Measurements from ENCODE around the gene CIITA.

Gene CIITA

GRCh38 chr16:10978871-10979446 is 102.0 kb downstream of the CIITA start:
- DNase-seq (ENCODE audit: low read depth) = no peak
- TF ChIP-seq, protein P1, sequence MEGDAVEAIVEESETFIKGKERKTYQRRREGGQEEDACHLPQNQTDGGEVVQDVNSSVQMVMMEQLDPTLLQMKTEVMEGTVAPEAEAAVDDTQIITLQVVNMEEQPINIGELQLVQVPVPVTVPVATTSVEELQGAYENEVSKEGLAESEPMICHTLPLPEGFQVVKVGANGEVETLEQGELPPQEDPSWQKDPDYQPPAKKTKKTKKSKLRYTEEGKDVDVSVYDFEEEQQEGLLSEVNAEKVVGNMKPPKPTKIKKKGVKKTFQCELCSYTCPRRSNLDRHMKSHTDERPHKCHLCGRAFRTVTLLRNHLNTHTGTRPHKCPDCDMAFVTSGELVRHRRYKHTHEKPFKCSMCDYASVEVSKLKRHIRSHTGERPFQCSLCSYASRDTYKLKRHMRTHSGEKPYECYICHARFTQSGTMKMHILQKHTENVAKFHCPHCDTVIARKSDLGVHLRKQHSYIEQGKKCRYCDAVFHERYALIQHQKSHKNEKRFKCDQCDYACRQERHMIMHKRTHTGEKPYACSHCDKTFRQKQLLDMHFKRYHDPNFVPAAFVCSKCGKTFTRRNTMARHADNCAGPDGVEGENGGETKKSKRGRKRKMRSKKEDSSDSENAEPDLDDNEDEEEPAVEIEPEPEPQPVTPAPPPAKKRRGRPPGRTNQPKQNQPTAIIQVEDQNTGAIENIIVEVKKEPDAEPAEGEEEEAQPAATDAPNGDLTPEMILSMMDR (conservative IDR thresholded peaks at IDR 0.05; ENCODE audit: low read depth, low read length) = no peak
- H3K4me3 ChIP-seq (ENCODE audit: low read length) = no peak overlapping the region

DNA sequence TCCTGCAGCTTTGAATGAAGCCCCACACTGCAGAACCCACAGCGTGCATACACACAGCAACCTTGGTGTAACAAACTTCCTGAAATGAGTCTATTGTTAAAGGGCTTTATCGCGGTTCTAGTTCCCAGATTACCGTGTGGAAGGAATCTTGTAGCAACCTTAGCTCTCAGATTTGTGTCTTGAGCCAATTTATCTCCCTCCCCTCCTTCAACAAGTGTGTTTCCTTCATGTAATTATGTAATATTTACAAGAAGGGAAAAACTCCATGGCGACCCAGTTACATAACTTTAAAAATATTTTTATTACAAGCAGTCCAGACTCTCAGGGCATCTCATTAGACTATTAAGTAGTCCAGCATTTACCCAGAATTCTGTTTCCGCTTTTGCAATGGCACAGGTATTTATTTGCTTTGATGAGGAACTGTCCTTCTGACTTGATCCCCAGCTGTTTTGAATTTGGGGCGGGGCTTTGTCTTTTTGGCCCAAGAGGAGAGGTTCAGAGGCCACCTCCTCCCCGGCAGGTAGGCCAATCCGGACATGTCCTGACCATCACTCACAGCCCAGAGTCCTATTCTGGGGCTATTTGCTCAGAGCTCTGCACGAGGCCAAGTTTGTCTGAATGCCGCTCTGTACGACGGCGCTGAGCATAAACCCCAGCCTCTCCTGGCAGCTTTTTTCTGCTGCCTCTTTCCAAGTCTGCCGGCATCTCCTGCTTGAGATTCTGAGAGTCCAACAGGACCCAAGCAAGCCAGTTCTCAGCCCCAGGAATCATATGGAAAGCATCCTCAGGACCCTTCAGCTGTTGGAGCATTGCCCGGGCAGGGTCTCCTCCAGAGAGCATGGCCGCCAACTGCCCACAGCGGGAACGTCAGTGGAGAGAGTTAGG is 103.0 kb downstream of the CIITA start:
- H3K4me3 ChIP-seq (ENCODE audit: low read length) = no peak overlapping the region
- TF ChIP-seq, protein P1 (conservative IDR thresholded peaks at IDR 0.05; ENCODE audit: low read depth, low read length) = no peak
- peak; percentile 33 for DNase-seq (ENCODE audit: low read depth)

DNA sequence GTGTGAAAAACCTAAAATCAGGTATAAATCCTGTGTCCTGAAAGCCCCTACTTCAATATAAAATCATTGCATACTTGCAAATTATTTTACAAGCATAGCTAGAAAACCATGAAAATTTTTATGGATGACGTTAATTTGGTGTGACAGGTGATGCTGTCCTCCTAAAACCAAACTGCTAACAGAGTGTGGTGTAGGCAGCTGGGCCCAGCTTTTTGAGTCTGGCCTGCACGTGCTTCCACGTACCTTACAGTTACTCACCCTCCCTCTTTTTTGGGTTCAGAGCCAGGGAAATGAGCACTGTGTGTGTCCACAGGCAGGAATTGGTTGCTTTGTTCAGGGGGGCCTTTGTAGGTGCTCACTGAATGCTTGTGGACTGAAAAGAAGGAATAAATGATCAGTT is 103.8 kb downstream of the CIITA start:
- TF ChIP-seq, protein P1 (conservative IDR thresholded peaks at IDR 0.05; ENCODE audit: low read depth, low read length) = no peak
- no peak for DNase-seq (ENCODE audit: low read depth)
- H3K4me3 ChIP-seq (ENCODE audit: low read length) = no peak overlapping the region

DNA sequence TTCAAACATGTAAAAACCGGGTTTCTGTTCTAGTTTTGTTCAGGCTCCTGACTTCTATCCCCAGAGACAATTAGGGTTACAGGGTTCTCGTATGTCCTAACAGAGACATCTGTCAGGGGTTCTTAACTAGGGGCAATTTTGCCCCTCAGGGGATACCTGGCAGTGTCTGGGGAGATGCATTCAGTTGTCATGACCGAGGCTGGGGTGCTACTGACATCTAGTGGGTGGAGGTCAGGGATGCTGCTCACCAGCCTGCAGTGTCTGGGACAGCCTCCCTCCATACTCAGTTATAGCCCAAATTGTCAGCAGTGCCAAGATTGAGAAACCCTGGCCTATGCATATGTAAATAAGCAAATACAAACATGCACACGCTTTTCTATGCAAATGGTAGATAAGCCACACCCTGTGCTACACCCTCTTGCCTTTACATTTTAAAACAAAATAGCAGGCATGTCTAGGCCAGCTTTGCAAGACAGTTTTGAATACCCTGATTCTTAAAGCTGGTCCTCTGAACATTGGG is 104.8 kb downstream of the CIITA start:
- H3K4me3 ChIP-seq (ENCODE audit: low read length) = no peak overlapping the region
- TF ChIP-seq, protein P1 (conservative IDR thresholded peaks at IDR 0.05; ENCODE audit: low read depth, low read length) = peak; percentile 43
- DNase-seq (ENCODE audit: low read depth) = no peak

- TF ChIP-seq, protein P1 (conservative IDR thresholded peaks at IDR 0.05; ENCODE audit: low read depth, low read length) = no peak
- no peak for DNase-seq (ENCODE audit: low read depth)
- no peak overlapping the region for H3K4me3 ChIP-seq (ENCODE audit: low read length)
Measured at GRCh38 chr16:10982465-10983150, 105.6 kb downstream of the CIITA start.

DNA sequence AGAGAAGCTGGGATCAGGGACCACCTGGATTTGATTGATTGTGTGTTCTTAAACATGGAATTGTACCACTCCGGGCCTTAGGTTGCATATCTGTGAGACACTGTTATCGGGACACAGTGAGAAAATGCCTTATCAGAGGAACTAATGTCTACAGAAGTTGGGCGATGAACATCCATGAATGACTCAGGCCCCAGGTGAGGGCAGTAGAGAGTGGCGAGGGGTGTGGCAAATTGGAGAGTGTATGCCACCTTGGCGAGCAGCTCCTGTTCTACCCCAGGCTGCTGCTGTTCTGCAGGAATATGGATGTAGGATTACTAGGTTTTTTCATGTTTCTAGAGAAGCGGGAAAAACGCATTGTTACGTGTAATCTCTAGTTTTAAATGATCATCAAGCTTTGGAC is 106.2 kb downstream of the CIITA start:
- TF ChIP-seq, protein P1 (conservative IDR thresholded peaks at IDR 0.05; ENCODE audit: low read depth, low read length) = peak; percentile 24
- no peak for DNase-seq (ENCODE audit: low read depth)
- no peak overlapping the region for H3K4me3 ChIP-seq (ENCODE audit: low read length)
